Peyer's patch (tissue), 4 donors: ENCODE data around the gene CSRNP3.

ENCODE experiments used
- POLR2A ChIP-seq, 2 donors: fragments of 450-650 bp; IDR thresholded peaks; one replicate each; pipeline ENCODE4 v1.5.1; 2017; ENCODE audit warnings: antibody characterized with exemption in 2 of 2, mild to moderate bottlenecking in 2 of 2, moderate library complexity in 2 of 2
- TF ChIP-seq, protein P1 (sequence below), 6 experiments: fragments of 450-650 bp in 4 of 6; fragments of 200-600 bp in 2 of 6; sonication (generic) in 1 of 6; IDR thresholded peaks; one replicate each; pipeline ENCODE4 v1.5.1; 2017 to 2019; ENCODE audit warnings: antibody characterized with exemption in 6 of 6, mild to moderate bottlenecking in 3 of 6, moderate library complexity in 1 of 6

DNA sequence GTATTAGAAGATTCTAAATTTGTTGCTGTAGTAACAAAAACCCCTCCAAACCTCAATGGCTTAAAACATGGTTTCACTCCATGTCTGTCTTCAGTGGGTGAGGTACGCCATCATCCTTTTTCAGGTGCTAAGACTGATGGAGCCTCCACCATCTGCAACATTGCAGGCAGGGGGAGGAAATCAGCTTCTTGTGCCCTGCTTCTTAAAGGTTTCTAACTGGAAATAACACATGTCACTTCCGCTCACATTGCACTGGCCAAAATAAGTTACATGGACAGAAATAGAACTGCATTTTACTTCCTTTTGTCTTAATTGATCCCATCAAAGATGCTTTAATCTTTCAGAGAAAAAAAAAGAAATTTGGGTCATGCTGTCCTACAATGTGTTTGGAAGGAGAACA, 230.4 kb downstream of the CSRNP3 start:
- TF ChIP-seq, protein P1, sequence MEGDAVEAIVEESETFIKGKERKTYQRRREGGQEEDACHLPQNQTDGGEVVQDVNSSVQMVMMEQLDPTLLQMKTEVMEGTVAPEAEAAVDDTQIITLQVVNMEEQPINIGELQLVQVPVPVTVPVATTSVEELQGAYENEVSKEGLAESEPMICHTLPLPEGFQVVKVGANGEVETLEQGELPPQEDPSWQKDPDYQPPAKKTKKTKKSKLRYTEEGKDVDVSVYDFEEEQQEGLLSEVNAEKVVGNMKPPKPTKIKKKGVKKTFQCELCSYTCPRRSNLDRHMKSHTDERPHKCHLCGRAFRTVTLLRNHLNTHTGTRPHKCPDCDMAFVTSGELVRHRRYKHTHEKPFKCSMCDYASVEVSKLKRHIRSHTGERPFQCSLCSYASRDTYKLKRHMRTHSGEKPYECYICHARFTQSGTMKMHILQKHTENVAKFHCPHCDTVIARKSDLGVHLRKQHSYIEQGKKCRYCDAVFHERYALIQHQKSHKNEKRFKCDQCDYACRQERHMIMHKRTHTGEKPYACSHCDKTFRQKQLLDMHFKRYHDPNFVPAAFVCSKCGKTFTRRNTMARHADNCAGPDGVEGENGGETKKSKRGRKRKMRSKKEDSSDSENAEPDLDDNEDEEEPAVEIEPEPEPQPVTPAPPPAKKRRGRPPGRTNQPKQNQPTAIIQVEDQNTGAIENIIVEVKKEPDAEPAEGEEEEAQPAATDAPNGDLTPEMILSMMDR (IDR thresholded peaks at IDR 0.05) = no peak
- no peak for TF ChIP-seq POLR2A (IDR thresholded peaks at IDR 0.05)
